Epithelial cell of alveolus of lung (primary cell): ENCODE results near the gene F11. TPM values are rescaled to one million over a fixed set of nuclear protein-coding genes. Genes with fewer than 3 reads are reported as not detected.

Experiments
- total RNA-seq: library from RNA; depleted of rRNA; stranded (reverse); fragments of >200 nt; gene quantifications from 2 replicates; pipeline ENCODE4 v1.2.1, GENCODE V29; 2015

Gene F11
- not detected in 2 replicates for total RNA-seq

GRCh38 chr4:186265683-186266652 is at the start of gene F11:
TSS of gene F11 (plus strand) at chr4:186266189. CDS start at chr4:186267137, 948 bp downstream.

GRCh38 chr4:186227221-186227620 is 38.8 kb upstream of the F11 start, which contains the start of gene KLKB1:
TSS of gene KLKB1 (plus strand) at chr4:186227507. CDS start at chr4:186228196, 689 bp downstream.

Other genes with a start within 250 kb of the F11 start
- gene TLR3, start 197.0 kb upstream of the F11 start, total RNA-seq: 3.4 and 3.7 TPM in 2 replicates
- 5.6 and 6.6 TPM in 2 replicates for gene FAM149A, start 161.5 kb upstream of the F11 start, total RNA-seq
- gene CYP4V2, start 74.6 kb upstream of the F11 start, total RNA-seq: 7.6 and 7.7 TPM in 2 replicates
- not detected in 2 replicates for gene KLKB1, start 38.7 kb upstream of the F11 start, total RNA-seq